Sigmoid colon (tissue), 4 donors: Measurements from ENCODE around the gene MRPS24.

Experiments
- CTCF ChIP-seq, 4 experiments: fragments of 450-650 bp in 3 of 4; fragments of 200-600 bp in 1 of 4; IDR thresholded peaks; one replicate each; pipeline ENCODE4 v1.5.1; 2016 to 2019; ENCODE audit warnings: antibody characterized with exemption in 4 of 4, mild to moderate bottlenecking in 3 of 4, moderate library complexity in 2 of 4
- POLR2A ChIP-seq, 2 donors: fragments of 450-650 bp; IDR thresholded peaks; one replicate each; pipeline ENCODE4 v1.6.1; 2016; ENCODE audit warnings: antibody characterized with exemption in 2 of 2, mild to moderate bottlenecking in 2 of 2, moderate library complexity in 2 of 2
- POLR2AphosphoS5 ChIP-seq, 4 donors: sonication (generic); formaldehyde crosslinking; IDR thresholded peaks; one replicate each; pipeline ENCODE4 v1.6.1; 2017; ENCODE audit warnings: antibody characterized with exemption in 4 of 4

GRCh38 chr7:43872406-43873110 is 3.2 kb upstream of the MRPS24 start:
- TF ChIP-seq CTCF (IDR thresholded peaks at IDR 0.05) (no peak), POLR2A (IDR thresholded peaks at IDR 0.05) (no peak), POLR2AphosphoS5 (IDR thresholded peaks at IDR 0.05) (peak in 1 of 4 donors; percentile 18)
